Kidney (tissue), 14 donors: Measurements from ENCODE around the gene RNF214. TPM values are rescaled to one million over a fixed set of nuclear protein-coding genes. Genes with fewer than 3 reads are reported as not detected.

Experiments used
- DNase-seq, 5 donors: peaks; one replicate each; pipeline ENCODE4 v3.0.0-alpha.2; 2013 to 2020
- FAIRE-seq: peaks from 2 replicates; lab custom pipeline; 2012; peaks lifted over from hg19 to GRCh38; lab: Jason Lieb, UNC
- H3K27ac ChIP-seq, 2 donors: one replicate each; pipeline ENCODE4 v1.7.0; 2013; ENCODE audit warnings: low read depth in 2 of 2, low read length in 2 of 2, inconsistent platforms in 1 of 2
- H3K27me3 ChIP-seq: one replicate; pipeline ENCODE4 v1.7.1; 2013; ENCODE audit warnings: low read length, inconsistent platforms; ENCODE audit not compliant: control insufficient read depth, insufficient read depth
- H3K36me3 ChIP-seq, 3 donors: one replicate each; pipeline versions ENCODE4 v1.7.0 to v1.7.1; 2013; ENCODE audit warnings: low read length in 3 of 3, control low read depth in 1 of 3, inconsistent platforms in 1 of 3; ENCODE audit not compliant: insufficient read depth in 3 of 3, control insufficient read depth in 2 of 3
- H3K4me1 ChIP-seq, 3 donors: one replicate each; pipeline versions ENCODE4 v1.7.0 to v1.7.1; 2013; ENCODE audit warnings: low read length in 3 of 3, inconsistent platforms in 1 of 3, low read depth in 1 of 3; ENCODE audit not compliant: control insufficient read depth in 2 of 3, insufficient read depth in 2 of 3
- H3K4me3 ChIP-seq, 3 donors: one replicate each; pipeline versions ENCODE4 v1.7.0 to v1.8.1; 2013; ENCODE audit warnings: low read length in 3 of 3, control low read depth in 1 of 3, inconsistent platforms in 1 of 3
- H3K9ac ChIP-seq, 3 donors: one replicate each; pipeline versions ENCODE4 v1.7.0 to v1.7.1; 2013; ENCODE audit warnings: low read length in 3 of 3, control low read depth in 1 of 3, inconsistent platforms in 1 of 3
- H3K9me3 ChIP-seq, 3 donors: one replicate each; pipeline versions ENCODE4 v1.7.0 to v1.7.1; 2013; ENCODE audit warnings: low read length in 3 of 3, control low read depth in 1 of 3, inconsistent platforms in 1 of 3; ENCODE audit not compliant: control insufficient read depth in 2 of 3, insufficient read depth in 1 of 3
- intact Hi-C: fragments of 100-400 bp; cut with DNase I; formaldehyde crosslinking; loops from one replicate; pipeline ENCODE4 v1.11.1; 2022
- polyA plus RNA-seq: library from polyadenylated mRNA; stranded (reverse); fragments of 350-450 nt; fragmentation: Illumina TruSeq; extraction: RNeasy Lipid Tissue Mini Kit (QIAGEN cat#74804); gene quantifications from one replicate; pipeline ENCODE4 v1.2.3, GENCODE V29; 2014; ENCODE audit warnings: low read depth, low replicate concordance; ENCODE audit not compliant: insufficient read depth
- total RNA-seq: library from RNA; stranded (reverse); fragmentation: NEBNext Ultra II Directional; extraction: Animal tissue kit (Norgen Biotek cat#: 25700); gene quantifications from one replicate; pipeline ENCODE4 v1.2.1, GENCODE V29; 2021
- TF ChIP-seq, protein P1 (sequence below): IDR thresholded peaks from 3 replicates; pipeline ENCODE4 v1.5.1; 2012; ENCODE audit warnings: mild to moderate bottlenecking, moderate library complexity, borderline replicate concordance; ENCODE audit not compliant: insufficient read depth; ENCODE audit errors: extremely low read depth
- donor health status: control.
- donor health status: control.
- donor health status: control.
- donor health status: control.
- donor health status: control.
- donor health status: DM: yes; HTN: yes; CAD: no.
- donor health status: Normal renal cell carcinoma (clear cell type).

Gene RNF214
- total and polyA plus RNA-seq, 2 donors from 2014 or later, result 8.5 to 24.7 TPM

DNA sequence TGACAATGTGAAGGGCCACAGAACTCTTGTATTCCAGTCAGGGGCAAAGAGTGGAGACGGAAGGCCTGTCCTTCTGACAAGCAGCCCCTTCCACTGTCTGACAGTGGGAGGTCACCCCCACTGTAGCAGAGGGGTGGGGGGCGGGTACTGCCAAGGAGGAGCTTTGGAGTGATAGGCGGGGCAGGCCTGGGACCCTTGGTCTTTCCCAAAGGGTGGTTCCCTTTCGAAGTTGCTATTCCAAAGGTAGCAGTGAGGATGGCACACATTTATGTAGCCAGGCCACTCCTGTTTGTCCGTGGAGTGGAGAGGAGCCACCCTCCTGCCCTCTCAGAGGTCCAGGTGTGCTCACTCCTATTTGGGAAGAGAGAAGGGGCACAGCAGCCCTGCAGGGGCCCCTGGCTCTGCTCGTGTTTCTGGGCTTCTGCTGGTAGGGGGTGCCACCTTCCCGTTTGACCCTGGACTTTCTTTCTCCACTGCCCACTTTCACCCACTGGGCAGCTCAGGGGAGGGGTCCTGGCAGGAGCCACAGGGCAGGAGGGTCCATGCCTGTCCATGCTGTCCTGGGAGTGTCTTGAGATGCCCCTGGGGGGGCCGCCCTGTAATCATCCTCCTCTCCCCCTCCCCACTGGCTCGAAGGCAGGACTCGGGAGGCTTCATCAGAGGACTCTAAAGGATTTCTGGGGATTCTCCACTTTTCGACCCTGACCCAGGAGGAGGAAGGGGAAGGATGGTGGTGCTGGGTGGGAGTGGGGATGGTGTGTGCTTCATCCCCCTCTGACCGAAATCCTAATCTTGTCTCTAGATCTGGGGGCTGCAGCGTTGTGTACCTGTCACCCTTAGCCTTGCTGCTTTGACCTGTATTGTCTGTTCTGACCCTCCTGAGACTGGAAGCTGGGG lies 32.3 kb upstream of the RNF214 start:
- Histone ChIP-seq H3K9me3 (no peaks in the 10 kb centered on the region), H3K27ac (peak overlapping the region; percentile 80 to 94), H3K4me1 (no peaks in the 10 kb centered on the region), H3K4me3 (peak overlapping the region; percentile 41 to 63 (median 59)), H3K36me3 (peaks cover 0 to 7% (median 3%) of the 10 kb centered on the region in 3 donors), H3K27me3 (no peaks in the 10 kb centered on the region), H3K9ac (peak overlapping the region in 2 of 3 donors; percentile 70 to 88)
- FAIRE-seq, result no peak
- intact Hi-C loops, result no loop called here
- TF ChIP-seq, protein P1, sequence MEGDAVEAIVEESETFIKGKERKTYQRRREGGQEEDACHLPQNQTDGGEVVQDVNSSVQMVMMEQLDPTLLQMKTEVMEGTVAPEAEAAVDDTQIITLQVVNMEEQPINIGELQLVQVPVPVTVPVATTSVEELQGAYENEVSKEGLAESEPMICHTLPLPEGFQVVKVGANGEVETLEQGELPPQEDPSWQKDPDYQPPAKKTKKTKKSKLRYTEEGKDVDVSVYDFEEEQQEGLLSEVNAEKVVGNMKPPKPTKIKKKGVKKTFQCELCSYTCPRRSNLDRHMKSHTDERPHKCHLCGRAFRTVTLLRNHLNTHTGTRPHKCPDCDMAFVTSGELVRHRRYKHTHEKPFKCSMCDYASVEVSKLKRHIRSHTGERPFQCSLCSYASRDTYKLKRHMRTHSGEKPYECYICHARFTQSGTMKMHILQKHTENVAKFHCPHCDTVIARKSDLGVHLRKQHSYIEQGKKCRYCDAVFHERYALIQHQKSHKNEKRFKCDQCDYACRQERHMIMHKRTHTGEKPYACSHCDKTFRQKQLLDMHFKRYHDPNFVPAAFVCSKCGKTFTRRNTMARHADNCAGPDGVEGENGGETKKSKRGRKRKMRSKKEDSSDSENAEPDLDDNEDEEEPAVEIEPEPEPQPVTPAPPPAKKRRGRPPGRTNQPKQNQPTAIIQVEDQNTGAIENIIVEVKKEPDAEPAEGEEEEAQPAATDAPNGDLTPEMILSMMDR, result no peak
- no peak for DNase-seq

DNA sequence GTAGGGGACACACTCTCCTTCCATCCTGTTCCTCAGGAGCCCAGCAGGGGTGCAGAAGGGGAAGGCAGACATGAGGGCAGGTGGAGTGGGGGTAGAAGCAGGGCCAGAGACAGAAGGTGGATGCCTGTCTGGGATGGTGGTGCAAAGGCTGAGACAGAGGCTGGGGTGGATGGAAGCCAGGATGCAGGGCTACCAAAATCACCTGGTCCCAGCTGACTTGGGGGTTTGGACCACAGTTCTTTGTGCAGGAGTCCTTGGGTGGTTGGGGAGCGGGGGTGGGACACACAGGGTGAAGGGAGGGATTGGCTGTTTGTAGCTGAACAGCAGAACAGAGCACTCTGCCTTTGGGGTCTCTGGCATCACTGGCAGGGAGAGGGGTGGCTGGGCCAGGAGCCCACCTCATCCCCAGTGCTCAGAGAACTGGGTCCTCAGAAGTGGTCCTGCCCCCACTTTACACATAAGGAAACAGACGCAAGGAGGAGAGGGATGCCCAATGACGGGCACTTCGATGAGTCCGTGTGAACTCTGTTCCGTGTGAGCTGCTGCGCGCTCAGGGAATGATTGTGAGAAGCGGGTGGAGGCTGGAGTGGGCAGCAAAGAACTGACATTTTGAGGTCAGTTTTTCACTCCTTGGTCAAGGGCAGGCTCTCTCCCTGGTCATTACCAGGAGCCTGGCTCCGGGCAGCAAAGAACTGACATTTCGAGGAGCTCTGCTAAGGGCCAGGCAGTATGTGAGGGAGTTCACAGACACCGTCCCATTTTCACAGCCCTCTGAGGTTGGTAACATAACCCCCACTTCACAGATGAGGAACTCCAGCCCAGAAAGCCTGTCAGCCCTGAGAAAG lies 31.4 kb upstream of the RNF214 start:
- DNase-seq, result peak in 1 of 5 donors; percentile 45

DNA sequence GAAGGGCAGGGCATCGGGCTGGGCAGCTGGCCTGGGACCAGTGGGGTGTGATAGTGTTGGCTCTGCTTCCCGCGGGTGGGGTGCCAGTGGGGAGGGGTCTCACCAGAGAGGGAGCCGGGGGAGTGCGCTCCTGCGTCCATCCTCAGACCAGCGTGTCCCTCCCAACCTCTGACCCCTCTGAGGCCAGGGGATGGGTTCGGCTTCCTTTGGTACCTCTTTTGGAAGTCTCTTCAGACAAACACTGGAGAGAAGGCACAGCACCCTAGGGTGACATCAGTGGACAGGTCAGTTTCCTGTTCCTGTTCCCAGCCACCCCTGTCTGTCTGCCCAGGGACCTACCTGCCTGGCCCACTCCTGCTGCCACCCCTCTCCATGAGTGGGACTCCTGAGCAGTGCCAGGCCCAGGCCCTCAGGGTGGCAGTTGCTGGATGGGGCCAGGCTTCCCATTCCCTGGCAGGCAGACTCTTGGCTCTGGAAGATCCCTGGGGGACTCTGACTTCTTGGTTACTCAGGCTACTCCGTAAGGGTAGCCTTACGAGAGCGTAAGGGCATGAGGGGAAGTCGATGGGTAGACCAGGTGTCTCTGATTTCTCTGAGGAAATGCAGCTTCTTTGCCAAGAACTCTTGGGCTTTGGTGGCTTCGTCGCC lies 30.7 kb upstream of the RNF214 start:
- no peaks in the 10 kb centered on the region for H3K27me3 ChIP-seq
- TF ChIP-seq, protein P1, result no peak
- H3K4me3 ChIP-seq, result peak overlapping the region in 2 of 3 donors; percentile 59 to 63
- intact Hi-C loops, result no loop called here
- FAIRE-seq, result no peak
- no peaks in the 10 kb centered on the region for H3K9me3 ChIP-seq
- H3K36me3 ChIP-seq, result peaks cover 0 to 11% (median 4%) of the 10 kb centered on the region in 3 donors
- no peak for DNase-seq
- H3K27ac ChIP-seq, result peak overlapping the region; percentile 80 to 94
- H3K9ac ChIP-seq, result peak overlapping the region in 2 of 3 donors; percentile 58 to 88
- H3K4me1 ChIP-seq, result no peaks in the 10 kb centered on the region

More for the DNA sequence above, 31.4 kb upstream of the RNF214 start:
- intact Hi-C loops, result no loop called here
- H3K9ac ChIP-seq, result peak overlapping the region in 2 of 3 donors; percentile 70 to 88
- TF ChIP-seq, protein P1, result no peak
- peak overlapping the region; percentile 16 to 63 (median 59) for H3K4me3 ChIP-seq
- H3K27me3 ChIP-seq, result no peaks in the 10 kb centered on the region
- FAIRE-seq, result no peak
- H3K9me3 ChIP-seq, result no peaks in the 10 kb centered on the region
- H3K27ac ChIP-seq, result peak overlapping the region; percentile 80 to 94
- peaks cover 0 to 11% (median 4%) of the 10 kb centered on the region in 3 donors for H3K36me3 ChIP-seq
- no peaks in the 10 kb centered on the region for H3K4me1 ChIP-seq
